CD8-positive, alpha-beta memory T cell (primary cell): ENCODE results near the gene CLDND2. TPM values are rescaled to one million over a fixed set of nuclear protein-coding genes. Genes with fewer than 3 reads are reported as not detected.
A peak's percentile ranks its signal among the peaks of the same experiment; 100 is the strongest.

ENCODE experiments used
- CTCF ChIA-PET: fragments of 350-600 bp; sonication (Branson Sonifier 250); formaldehyde crosslinking; loops from one replicate; lab custom pipeline; 2021; ENCODE audit warnings: antibody characterized with exemption; lab: Charles Lee
- POLR2A ChIA-PET: fragments of 350-600 bp; sonication (Branson Sonifier 250); formaldehyde crosslinking; loops from one replicate; lab custom pipeline; 2021; ENCODE audit warnings: antibody characterized with exemption; lab: Charles Lee
- DNase-seq, 5 donors: peaks; one replicate each; pipeline versions ENCODE4 v3.0.0 to v3.0.0-alpha.2; 2020 to 2022; ENCODE audit warnings: mixed read lengths in 1 of 5
- H3K27ac ChIP-seq: one replicate; pipeline ENCODE4 v1.7.0; 2013; ENCODE audit warnings: low read depth, mild to moderate bottlenecking, low read length, moderate library complexity
- H3K27me3 ChIP-seq: 2 replicates; pipeline ENCODE4 v1.7.0; 2013; ENCODE audit warnings: low read length, mild to moderate bottlenecking; ENCODE audit not compliant: insufficient read depth, poor library complexity, severe bottlenecking
- H3K36me3 ChIP-seq: 2 replicates; pipeline ENCODE4 v1.7.0; 2013; ENCODE audit warnings: mild to moderate bottlenecking, low read length, moderate library complexity; ENCODE audit not compliant: insufficient read depth
- H3K4me1 ChIP-seq: 2 replicates; pipeline ENCODE4 v1.7.0; 2013; ENCODE audit warnings: mild to moderate bottlenecking, low read length, moderate library complexity; ENCODE audit not compliant: insufficient read depth
- H3K4me3 ChIP-seq: 2 replicates; pipeline ENCODE4 v1.7.0; 2013; ENCODE audit warnings: mild to moderate bottlenecking, low read length
- H3K9me3 ChIP-seq: 2 replicates; pipeline ENCODE4 v1.7.0; 2013; ENCODE audit warnings: mild to moderate bottlenecking, low read length
- H3K27ac Mint-ChIP-seq, 8 donors: one replicate each; pipeline ENCODE4 v1.8.0; 2020 to 2021; ENCODE audit warnings: mixed read lengths in 8 of 8, mild to moderate bottlenecking in 6 of 8, inconsistent platforms in 3 of 8, moderate library complexity in 3 of 8
- H3K27me3 Mint-ChIP-seq, 2 donors: one replicate each; pipeline ENCODE4 v1.8.0; 2020 to 2021; ENCODE audit warnings: mixed read lengths in 2 of 2, mild to moderate bottlenecking in 1 of 2, moderate library complexity in 1 of 2
- H3K36me3 Mint-ChIP-seq, 3 donors: one replicate each; pipeline ENCODE4 v1.8.0; 2020 to 2021; ENCODE audit warnings: mixed read lengths in 3 of 3, inconsistent platforms in 1 of 3, mild to moderate bottlenecking in 1 of 3
- H3K4me1 Mint-ChIP-seq, 3 donors: one replicate each; pipeline ENCODE4 v1.8.0; 2020 to 2021; ENCODE audit warnings: mixed read lengths in 3 of 3, inconsistent platforms in 1 of 3, mild to moderate bottlenecking in 1 of 3
- H3K4me3 Mint-ChIP-seq, 7 donors: one replicate each; pipeline ENCODE4 v1.8.0; 2020 to 2021; ENCODE audit warnings: mixed read lengths in 7 of 7, mild to moderate bottlenecking in 6 of 7, moderate library complexity in 4 of 7, inconsistent platforms in 2 of 7
- H3K9me3 Mint-ChIP-seq, 5 donors: one replicate each; pipeline ENCODE4 v1.8.0; 2020 to 2022; ENCODE audit warnings: mixed read lengths in 5 of 5, mild to moderate bottlenecking in 3 of 5, moderate library complexity in 2 of 5, inconsistent platforms in 1 of 5
- polyA plus RNA-seq: library from polyadenylated mRNA; unstranded; fragments of 300-500 nt; fragmentation: Illumina TruSeq; gene quantifications from one replicate; pipeline ENCODE4 v1.2.3, GENCODE V29; 2021
- total RNA-seq, 2 experiments: library from RNA; stranded (reverse); gene quantifications; one replicate each; pipeline ENCODE4 v1.2.3, GENCODE V29; 2021

CLDND2 gene
- total and polyA plus RNA-seq, 3 experiments from 2014 or later, result 1.5 to 25.0 (median 24.9) TPM

DNA sequence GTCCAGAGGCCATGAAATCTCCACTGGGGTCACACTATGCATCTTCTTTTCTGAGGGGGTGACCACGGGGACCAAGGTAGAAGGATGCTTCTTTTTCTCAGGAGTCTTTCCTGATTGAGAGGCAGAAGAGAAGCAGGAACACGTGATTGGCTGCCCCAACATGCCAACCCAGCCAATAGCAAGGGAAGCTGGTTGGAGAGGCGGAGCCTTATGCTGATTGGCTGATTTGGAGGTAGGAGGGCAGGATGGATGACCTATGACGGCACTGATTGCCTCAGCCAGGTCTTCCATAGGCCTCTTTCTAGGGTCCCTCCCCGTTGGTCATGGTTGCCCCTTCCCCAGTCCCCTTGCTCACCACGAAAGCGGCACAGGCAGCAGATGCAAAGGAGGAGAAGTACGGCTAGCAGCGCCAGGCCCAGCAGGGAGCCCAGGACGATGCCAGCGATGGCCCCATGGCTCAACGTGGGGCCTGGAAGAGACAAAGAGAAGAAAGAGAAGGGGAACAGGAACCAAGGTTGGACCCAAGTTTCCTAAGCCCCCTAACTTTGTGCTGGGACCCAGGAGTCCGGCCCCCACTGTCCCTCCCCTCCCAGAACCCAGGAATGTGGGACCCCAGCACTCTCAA lies 34.9 kb downstream of the CLDND2 start:
- no peak for DNase-seq
- Histone ChIP-seq H3K9me3 (no peaks in the 10 kb centered on the region), H3K27ac (no peak overlapping the region), H3K4me3 (no peak overlapping the region), H3K4me1 (peaks cover 7% of the 10 kb centered on the region), H3K27me3 (no peaks in the 10 kb centered on the region), H3K36me3 (no peaks in the 10 kb centered on the region)
- Mint-ChIP-seq H3K4me3 (no peak overlapping the region), H3K36me3 (peaks cover 0 to 17% (median 0%) of the 10 kb centered on the region in 3 donors), H3K27me3 (peaks cover 14 to 29% of the 10 kb centered on the region in 2 donors), H3K4me1 (peaks cover 4 to 8% (median 6%) of the 10 kb centered on the region in 3 donors), H3K27ac (no peak overlapping the region), H3K9me3 (peaks cover 0 to 3% (median 0%) of the 10 kb centered on the region in 5 donors)
- POLR2A ChIA-PET, result no interaction called here
- CTCF ChIA-PET, result no interaction called here

DNA sequence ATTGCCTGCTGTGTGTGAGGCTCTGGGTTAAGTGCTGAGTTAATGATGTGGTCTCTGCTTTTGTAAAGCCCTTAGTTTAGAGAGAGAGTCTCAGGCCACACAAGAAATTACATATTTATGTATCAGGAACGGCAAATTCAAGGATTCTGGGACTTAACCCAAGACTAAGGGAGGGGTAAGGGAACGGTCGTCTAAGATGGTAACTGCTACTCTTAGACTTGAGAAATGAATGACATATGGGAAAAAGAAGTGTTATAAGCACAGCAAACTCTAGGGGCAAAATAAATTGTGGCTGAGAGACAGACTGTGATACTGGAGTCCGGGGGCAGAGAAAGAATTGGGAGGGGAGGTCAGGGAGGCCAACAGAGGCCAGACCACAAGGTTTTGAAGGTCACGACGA lies 37.1 kb downstream of the CLDND2 start:
- Mint-ChIP-seq H3K27ac (no peak overlapping the region), H3K4me1 (peaks cover 5 to 9% (median 5%) of the 10 kb centered on the region in 3 donors), H3K36me3 (peaks cover 0 to 17% (median 0%) of the 10 kb centered on the region in 3 donors), H3K27me3 (peaks cover 26 to 44% of the 10 kb centered on the region in 2 donors), H3K9me3 (peaks cover 0 to 3% (median 0%) of the 10 kb centered on the region in 5 donors), H3K4me3 (no peak overlapping the region)
- Histone ChIP-seq H3K9me3 (no peaks in the 10 kb centered on the region), H3K36me3 (no peaks in the 10 kb centered on the region), H3K4me3 (no peak overlapping the region), H3K27me3 (peaks cover 10% of the 10 kb centered on the region), H3K4me1 (peaks cover 7% of the 10 kb centered on the region), H3K27ac (no peak overlapping the region)
- DNase-seq, result no peak
- CTCF ChIA-PET, result no interaction called here
- POLR2A ChIA-PET, result no interaction called here

DNA sequence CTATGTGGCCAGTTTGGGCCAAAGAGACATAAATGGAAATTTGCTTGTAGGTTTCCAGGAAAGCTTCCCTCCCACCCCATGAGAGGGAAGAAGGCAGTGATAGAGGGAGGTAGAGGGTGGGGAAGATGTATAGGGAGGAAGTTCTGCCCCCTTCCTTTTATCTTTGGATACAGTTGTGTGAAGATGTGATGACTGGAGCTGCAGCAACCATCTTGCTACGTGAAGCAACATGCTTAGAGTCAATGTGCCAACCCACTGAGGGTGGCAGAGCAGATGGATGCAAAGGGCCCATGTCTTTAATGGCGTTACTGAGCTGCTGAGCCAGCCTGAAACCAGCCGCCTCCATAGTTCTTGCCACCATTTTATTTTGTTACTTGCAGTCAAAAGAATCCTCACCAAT lies 37.6 kb downstream of the CLDND2 start:
- POLR2A ChIA-PET, result no interaction called here
- CTCF ChIA-PET, result no interaction called here
- peaks cover 7% of the 10 kb centered on the region for H3K4me1 ChIP-seq

DNA sequence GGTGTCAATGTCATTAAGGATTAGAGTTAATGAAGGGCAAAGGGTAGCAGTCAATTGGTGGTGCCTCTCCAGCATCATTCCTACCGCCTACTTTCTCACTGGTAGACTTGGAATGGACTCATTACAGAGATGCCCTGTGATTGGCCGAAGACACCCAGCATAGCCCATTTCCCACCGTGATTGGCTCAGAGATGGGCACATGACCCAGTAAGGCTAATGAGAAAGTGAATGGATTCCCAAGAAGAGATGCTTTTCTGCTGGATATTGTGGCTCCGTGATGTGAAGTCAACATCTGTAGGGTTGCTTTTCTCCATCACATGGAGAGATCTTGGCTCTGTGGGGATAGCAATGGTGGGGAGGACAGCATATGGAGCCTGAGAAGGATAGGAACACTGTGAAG lies 38.4 kb downstream of the CLDND2 start:
- Histone ChIP-seq H3K9me3 (no peaks in the 10 kb centered on the region), H3K27ac (no peak overlapping the region), H3K4me3 (no peak overlapping the region), H3K4me1 (peaks cover 7% of the 10 kb centered on the region), H3K27me3 (peaks cover 14% of the 10 kb centered on the region), H3K36me3 (no peaks in the 10 kb centered on the region)
- Mint-ChIP-seq H3K27me3 (peaks cover 32 to 57% of the 10 kb centered on the region in 2 donors), H3K9me3 (peaks cover 0 to 3% (median 0%) of the 10 kb centered on the region in 5 donors), H3K4me1 (peaks cover 5 to 14% (median 5%) of the 10 kb centered on the region in 3 donors), H3K27ac (no peak overlapping the region), H3K4me3 (no peak overlapping the region), H3K36me3 (peaks cover 0 to 17% (median 0%) of the 10 kb centered on the region in 3 donors)
- ChIA-PET CTCF (no interaction called here), POLR2A (no interaction called here)
- no peak for DNase-seq

More for the DNA sequence above, 37.6 kb downstream of the CLDND2 start:
- no peak overlapping the region for H3K27ac Mint-ChIP-seq
- DNase-seq, result no peak
- Histone ChIP-seq H3K36me3 (no peaks in the 10 kb centered on the region), H3K9me3 (no peaks in the 10 kb centered on the region), H3K27me3 (peaks cover 11% of the 10 kb centered on the region), H3K4me3 (no peak overlapping the region), H3K27ac (no peak overlapping the region)
- peaks cover 5 to 9% (median 5%) of the 10 kb centered on the region in 3 donors for H3K4me1 Mint-ChIP-seq
- H3K4me3 Mint-ChIP-seq, result no peak overlapping the region
- H3K36me3 Mint-ChIP-seq, result peaks cover 0 to 17% (median 0%) of the 10 kb centered on the region in 3 donors
- peaks cover 26 to 49% of the 10 kb centered on the region in 2 donors for H3K27me3 Mint-ChIP-seq
- peaks cover 0 to 3% (median 0%) of the 10 kb centered on the region in 5 donors for H3K9me3 Mint-ChIP-seq

DNA sequence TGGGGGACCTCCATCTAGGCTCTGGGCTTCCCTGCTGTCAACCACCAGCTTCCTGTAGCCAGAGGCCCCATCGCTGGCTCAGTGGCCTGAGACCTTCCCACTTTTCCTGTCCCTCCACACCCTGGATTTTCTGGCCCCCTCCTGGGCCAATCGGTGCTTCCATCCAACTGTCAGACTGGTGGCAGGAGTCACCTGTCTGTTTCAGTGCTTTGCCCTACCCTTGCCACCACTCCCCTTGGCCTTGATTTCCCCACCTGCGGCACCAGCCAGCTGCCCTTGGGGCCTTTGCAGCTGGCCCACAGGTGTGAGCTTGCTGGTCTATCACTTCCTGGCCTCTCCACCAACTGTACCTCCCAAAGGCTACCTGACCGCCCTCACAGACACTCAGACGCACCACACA lies 39.4 kb downstream of the CLDND2 start:
- H3K27ac Mint-ChIP-seq, result no peak overlapping the region
- H3K4me3 ChIP-seq, result no peak overlapping the region

DNA sequence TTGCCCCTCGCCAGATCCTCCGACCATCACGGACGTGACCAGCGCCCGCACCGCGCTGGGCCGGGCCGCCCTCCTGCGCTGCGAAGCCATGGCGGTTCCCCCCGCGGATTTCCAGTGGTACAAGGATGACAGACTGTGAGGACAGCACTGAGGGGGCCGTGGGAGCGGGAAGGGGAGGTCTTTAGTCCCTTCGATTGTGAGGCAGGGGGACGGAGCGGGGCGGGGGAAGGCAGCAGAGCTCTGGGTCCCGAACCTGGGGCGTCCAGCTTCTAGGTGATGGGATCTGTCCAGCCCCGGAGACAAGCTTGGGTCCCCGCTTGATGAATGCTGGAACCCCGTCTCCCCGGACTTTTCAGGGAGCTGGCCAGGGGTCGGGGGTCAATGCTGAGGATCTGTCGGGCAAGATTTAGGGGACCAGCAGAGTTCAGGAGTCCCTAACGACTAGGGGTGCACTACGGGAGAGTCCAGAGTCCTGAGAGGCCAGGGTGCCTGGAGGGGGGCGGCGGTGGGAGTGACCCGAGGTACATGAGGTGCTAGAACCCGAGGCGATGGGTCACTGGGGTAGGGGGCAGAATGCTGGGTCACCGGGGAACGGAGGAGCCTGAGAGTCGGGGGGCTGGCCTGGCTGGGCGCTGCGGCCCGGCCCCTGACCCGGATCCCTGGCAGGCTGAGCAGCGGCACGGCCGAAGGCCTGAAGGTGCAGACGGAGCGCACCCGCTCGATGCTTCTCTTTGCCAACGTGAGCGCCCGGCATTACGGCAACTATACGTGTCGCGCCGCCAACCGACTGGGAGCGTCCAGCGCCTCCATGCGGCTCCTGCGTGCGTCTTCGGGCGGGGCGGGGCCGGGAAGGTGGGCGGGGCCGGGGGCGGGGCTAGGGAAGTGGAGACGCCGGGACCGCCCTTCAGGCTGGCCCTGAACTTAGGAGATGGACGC lies 41.5 kb downstream of the CLDND2 start:
- peaks cover 0 to 17% (median 0%) of the 10 kb centered on the region in 3 donors for H3K36me3 Mint-ChIP-seq
- peaks cover 47 to 82% of the 10 kb centered on the region in 2 donors for H3K27me3 Mint-ChIP-seq
- ChIA-PET POLR2A (no interaction called here), CTCF (interaction anchor here (0.8 to 1.6 kb wide), 2 partner anchors 11 to 94 kb away, joined by 3 read pairs; no protein-coding TSS in a partner anchor)
- peak overlapping the region in 6 of 7 donors; percentile 16 to 75 (median 61) for H3K4me3 Mint-ChIP-seq
- DNase-seq, result peak in 4 of 5 donors; percentile 21 to 54 (median 30)
- H3K27me3 ChIP-seq, result peaks cover 14% of the 10 kb centered on the region
- peaks cover 7% of the 10 kb centered on the region for H3K4me1 ChIP-seq
- peaks cover 0 to 8% (median 0%) of the 10 kb centered on the region in 5 donors for H3K9me3 Mint-ChIP-seq
- H3K27ac ChIP-seq, result no peak overlapping the region
- peaks cover 5 to 14% (median 5%) of the 10 kb centered on the region in 3 donors for H3K4me1 Mint-ChIP-seq
- no peak overlapping the region for H3K4me3 ChIP-seq
- H3K27ac Mint-ChIP-seq, result peak overlapping the region in 3 of 8 donors; percentile 32 to 68 (median 54)
- no peaks in the 10 kb centered on the region for H3K9me3 ChIP-seq
- H3K36me3 ChIP-seq, result no peaks in the 10 kb centered on the region

More for the DNA sequence above, 39.4 kb downstream of the CLDND2 start:
- Mint-ChIP-seq H3K27me3 (peaks cover 39 to 62% of the 10 kb centered on the region in 2 donors), H3K4me1 (peaks cover 5 to 14% (median 5%) of the 10 kb centered on the region in 3 donors), H3K9me3 (peaks cover 0 to 3% (median 0%) of the 10 kb centered on the region in 5 donors), H3K36me3 (peaks cover 0 to 17% (median 0%) of the 10 kb centered on the region in 3 donors), H3K4me3 (peak overlapping the region in 1 of 7 donors; percentile 47)
- Histone ChIP-seq H3K36me3 (no peaks in the 10 kb centered on the region), H3K9me3 (no peaks in the 10 kb centered on the region), H3K4me1 (peaks cover 7% of the 10 kb centered on the region), H3K27me3 (peaks cover 14% of the 10 kb centered on the region), H3K27ac (no peak overlapping the region)
- ChIA-PET CTCF (interaction anchor here (1.2 kb wide), 1 partner anchor 78 kb away, joined by 3 read pairs; no protein-coding TSS in a partner anchor), POLR2A (no interaction called here)
- no peak for DNase-seq

DNA sequence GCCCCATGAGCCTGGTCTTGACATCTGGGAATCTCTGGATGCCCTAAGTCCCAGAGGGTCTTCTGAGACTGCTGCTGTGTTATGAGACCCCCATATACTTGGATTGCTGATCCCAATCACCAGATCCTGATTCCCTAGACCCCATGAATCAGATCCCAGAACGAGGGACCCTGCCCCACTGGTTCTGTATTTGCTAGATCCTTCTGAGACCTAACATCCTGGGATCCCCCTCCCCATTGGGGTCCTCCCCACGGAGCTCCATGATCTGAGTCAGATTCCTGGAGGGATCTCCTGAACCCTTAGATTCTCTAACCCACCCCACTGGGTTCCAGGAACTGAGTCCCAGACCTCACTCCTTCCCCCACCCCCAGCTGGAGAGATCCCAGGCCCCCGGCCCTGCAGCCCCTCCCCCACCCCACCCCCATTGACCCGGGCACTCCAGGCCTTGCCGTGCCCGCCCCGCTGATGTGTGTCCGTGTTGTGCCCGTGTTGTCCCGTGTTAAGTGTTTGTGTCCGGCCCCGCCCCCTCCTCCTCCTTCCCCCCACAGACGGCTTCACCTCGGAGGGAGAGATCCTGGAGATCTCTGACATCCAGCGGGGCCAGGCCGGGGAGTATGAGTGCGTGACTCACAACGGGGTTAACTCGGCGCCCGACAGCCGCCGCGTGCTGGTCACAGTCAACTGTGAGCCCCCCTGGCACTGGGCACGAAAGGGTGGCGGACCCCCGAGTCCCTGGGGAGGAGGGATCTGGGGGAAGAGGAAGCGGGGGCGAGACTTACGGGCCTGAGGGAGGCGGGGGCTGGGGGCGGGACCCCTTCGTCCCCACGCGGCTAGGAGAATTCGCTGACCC lies 42.4 kb downstream of the CLDND2 start:
- CTCF ChIA-PET, result no interaction called here

More for the DNA sequence above, 42.4 kb downstream of the CLDND2 start:
- Mint-ChIP-seq H3K4me1 (peaks cover 5 to 14% (median 5%) of the 10 kb centered on the region in 3 donors), H3K27me3 (peaks cover 43 to 78% of the 10 kb centered on the region in 2 donors), H3K4me3 (peak overlapping the region in 1 of 7 donors; percentile 24), H3K27ac (no peak overlapping the region), H3K36me3 (peaks cover 0 to 10% (median 0%) of the 10 kb centered on the region in 3 donors), H3K9me3 (peaks cover 0 to 9% (median 0%) of the 10 kb centered on the region in 5 donors)
- H3K27ac ChIP-seq, result no peak overlapping the region
- peaks cover 7% of the 10 kb centered on the region for H3K4me1 ChIP-seq
- H3K4me3 ChIP-seq, result no peak overlapping the region
- no peaks in the 10 kb centered on the region for H3K9me3 ChIP-seq
- peaks cover 14% of the 10 kb centered on the region for H3K27me3 ChIP-seq
- POLR2A ChIA-PET, result no interaction called here
- no peak for DNase-seq
- H3K36me3 ChIP-seq, result no peaks in the 10 kb centered on the region
